GOT3 (cell line): ENCODE measurements around the gene SLC26A4.

ENCODE experiments used
- DNase-seq: peaks from one replicate; lab custom pipeline; 2025; ENCODE audit warnings: mixed read lengths; lab: John Stamatoyannopoulos, UW

SLC26A4 gene

DNA sequence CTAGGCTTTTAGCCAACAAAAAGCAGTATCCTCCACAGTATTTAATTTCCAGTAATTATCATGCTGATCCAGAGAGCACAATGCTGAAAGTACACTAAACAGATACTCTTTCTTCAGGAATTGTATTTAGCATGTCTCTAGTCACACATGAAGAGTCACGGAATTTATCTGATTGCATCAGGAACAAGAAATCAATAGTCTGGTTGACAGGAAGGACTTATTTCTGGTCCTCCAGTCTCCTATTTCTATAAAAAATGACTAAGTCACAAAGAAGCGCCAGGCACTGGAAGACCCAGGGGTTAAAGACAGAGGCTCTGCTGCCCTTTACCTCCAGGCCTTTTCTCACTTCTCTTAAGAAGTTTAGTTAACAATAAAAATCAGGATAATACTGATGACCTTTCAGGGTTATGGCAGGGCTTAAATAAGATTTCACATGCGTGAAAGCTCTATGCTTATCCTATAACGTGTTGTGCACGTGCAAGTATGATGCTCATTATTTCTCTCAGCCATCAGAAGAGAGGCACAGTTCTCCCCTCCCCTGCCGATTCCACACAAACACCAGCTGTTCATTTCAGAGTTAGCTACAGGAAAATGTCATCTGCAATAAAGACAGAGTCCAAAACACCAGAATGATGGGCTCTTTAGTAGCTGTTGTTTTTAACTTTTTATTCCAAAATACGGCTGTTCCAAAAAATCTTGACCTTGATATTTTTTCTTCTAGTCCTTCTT is 36.9 kb downstream of the SLC26A4 start:
- DNase-seq: no peak

DNA sequence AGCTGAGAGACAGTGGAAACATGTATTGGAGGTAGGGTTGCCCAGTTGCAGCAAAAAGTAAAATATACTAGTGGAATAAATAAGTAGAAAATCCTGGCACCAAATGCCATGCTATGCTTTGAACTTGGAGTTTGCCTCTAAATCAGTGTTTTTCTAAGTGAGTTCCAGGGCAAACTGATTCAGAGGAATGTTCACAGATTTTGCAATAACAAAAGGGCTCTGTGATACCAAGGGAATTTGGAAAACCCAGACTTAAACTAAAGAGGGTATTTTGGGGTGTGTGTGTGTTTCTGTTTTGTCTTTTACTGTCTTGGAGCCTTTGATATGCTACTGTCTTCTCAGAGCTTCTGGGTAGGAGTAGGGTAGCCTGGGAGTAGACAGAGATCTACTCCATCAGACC is 39.9 kb downstream of the SLC26A4 start:
- no peak for DNase-seq

DNA sequence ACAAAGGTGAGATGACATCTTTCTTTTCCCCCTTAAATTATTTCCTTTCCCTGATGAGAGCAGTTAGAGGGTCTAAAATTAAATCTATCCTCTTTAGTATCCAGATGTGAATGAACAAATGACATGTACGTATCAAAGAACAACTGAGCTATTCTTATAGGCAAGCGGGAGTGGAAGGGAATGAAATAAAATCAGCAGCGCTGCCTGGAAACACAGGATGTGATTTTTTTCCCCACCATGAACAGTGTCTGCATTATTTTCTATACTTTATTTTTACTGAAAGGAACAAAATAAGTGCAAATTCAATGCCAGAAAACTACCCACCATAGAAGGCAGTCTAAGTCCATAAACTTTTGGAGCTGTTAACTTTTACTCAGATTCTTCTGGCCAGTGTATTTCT is 40.6 kb downstream of the SLC26A4 start:
- no peak for DNase-seq

DNA sequence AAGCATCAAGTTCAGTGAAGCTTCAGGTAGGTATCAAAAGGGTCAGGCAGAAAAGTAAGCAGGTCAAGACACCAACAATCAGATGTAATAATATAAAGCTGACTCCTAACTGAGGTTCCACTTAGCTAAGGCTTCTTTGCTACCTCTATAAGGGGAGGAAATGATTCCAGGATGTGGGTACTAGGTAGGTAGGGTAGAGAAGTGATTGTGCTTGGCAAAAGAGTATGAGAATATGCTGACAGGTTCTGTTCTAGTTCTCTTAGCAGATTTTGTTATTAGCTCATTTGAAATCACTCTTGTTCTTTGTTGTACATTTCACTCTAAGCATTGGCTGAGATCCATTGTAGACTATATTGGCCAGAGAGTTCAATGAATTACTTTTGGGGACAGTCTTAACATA is 42.6 kb downstream of the SLC26A4 start:
- DNase-seq: no peak

DNA sequence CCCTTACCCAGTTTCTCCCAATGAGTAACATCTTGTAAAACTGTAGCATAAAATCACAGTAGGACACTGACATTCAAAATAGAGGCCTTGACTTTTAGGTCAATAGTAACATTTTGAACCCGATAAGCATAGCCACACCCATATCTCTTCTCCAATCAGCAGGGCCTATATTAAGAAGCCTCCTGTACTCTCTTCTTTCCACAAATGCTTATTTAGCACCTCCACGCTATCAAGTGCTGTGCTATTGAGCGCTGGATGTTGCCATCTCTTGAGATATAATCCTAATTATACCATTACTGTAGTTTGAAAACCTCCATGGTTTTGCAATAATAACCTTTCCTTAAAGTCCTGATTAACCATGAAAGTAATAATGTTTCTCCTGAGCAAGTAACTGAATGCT is 43.2 kb downstream of the SLC26A4 start:
- DNase-seq: no peak

DNA sequence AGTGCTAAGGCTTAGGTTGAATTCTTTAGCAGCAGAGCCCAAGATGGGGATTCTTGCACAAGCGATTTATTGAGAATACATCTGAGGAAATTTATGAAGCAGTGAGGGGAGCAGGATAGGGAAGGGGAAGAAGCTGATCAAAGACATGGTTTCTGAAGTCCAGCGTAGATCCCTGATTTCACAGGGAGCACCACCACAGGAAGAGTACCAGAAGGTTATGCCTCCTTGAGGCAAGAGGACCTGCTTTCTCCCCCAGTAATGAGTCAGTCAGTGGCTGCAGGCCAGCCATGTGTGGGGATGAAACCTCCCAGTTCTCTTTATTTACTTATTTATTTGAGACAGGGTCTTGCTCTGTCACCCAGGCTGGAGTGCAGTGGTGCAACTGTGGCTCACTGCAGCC is 48.3 kb downstream of the SLC26A4 start:
- no peak for DNase-seq

DNA sequence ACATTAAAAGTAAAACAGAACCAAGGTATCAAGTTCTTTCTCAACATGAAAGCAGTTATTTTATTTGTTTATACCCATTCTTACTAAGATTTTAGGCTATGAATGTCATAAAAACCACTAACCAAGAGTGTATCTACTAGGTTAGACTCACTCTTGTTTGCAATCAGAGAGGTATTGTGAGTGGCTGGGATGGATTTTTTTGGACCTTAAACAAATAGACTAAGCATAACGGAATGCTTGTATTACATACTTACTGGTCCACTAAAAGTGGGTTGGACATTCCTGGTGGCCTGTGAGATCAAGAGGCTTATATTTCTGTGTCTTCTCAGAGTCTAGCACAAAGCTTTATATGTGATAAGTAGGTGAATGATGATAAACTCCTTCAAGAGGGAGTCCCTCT is 50.7 kb downstream of the SLC26A4 start:
- DNase-seq: no peak

DNA sequence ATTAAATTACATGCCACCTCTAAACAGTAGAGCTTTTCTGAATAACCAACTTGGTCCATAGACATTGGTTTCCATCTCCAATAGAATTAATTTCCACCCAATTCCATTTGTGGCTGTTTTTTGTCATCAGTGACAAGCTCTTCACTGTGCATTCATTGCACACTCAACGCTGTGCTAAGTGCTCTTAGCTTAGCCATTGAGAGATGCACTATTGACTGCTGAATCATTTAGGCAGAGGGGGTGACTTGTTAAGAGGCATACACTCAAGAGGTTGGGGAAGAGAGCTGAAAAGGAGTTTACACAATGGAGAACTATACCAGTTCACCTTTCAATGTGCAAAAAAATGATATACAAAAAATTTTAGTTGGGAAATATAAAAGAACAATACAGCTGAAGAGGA is 51.4 kb downstream of the SLC26A4 start:
- DNase-seq: no peak

DNA sequence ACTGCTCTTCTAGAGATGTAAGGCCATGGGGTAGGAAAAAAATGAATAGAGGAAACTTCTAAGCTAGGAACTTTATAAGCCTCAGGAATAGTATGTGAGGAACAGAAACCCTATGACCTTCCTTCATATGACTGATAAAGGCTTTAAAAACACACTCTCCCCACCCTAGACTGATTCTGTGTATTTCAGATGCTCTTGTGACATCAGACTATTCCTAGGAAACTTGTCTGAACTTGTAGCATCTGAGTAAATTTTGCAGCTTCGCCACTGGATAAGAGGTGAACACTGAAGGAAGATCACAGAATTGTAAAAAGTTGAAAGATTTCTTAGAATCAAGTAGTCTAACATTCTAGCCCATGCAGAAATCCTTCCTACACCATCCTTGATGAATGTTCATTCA is 52.3 kb downstream of the SLC26A4 start:
- DNase-seq: no peak

DNA sequence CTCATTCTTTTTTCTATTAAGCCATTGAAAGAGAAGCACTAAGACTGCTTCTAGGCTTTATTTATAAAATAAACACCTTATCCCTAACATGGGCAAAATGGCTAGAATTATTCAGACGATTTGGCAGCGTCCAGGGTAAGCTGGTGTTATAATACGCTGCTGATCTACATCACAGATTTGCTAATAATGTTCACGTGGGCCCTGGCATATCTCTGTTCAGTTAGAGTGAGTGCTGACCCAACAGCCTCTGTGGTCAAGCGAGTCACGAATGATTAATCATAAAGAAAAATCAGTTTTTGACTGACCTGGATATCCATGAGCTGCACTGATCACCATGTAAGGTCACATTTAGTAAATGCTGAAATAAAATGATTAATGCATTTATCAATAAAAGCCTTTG is 54.9 kb downstream of the SLC26A4 start:
- DNase-seq: no peak

DNA sequence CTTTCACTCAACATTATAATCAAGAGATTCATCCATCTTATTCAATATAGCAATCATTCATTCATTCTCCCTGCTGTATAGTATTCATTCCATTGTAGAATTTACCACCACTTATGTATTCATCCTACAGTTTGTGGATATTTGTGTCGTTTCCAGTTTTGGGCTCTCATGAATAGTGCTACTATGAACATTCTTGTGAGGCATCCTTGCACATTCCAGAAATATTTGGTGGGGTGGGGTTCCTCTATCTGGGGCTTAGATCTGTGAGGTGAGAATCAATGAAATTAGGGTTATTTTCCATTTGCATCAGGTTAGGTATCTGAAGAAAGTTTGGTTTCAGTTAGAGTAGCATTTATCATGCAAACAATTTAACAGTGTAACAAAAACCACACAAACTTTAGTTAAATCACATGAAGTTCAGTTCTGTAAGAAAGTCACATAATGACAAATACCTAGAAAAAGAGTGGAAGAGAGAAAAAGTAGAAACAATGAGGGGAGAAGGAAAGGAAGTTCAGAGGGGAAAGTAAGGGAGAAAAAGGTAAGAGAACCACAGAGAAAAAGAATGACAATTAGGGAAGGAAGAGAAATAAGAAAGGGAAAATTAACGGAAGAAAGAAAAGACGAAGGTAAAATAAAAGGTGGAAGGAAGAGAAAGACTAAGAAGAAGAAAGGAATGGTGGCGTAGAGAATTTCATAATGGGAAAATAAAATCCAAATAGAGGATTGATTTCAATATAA is 58.0 kb downstream of the SLC26A4 start:
- no peak for DNase-seq

DNA sequence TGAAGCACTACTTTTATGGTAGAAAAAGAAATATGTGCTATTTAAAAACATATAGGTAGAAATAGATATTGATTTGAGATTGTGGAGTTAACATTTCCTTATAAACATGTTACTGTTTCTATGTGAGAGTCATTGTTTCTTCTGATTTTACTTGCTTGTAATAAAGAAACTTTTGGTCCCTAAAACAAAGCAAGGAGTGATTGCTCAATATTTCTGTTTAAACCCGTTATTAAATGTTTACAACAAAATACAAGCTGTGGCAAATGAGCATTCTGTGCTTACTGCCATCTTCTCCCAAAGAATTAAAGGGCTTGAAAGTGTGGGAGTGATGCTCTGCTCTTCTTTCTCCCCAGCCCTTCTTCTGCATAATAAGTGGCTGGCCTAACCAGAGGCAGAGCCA is 60.7 kb downstream of the SLC26A4 start:
- DNase-seq: no peak

DNA sequence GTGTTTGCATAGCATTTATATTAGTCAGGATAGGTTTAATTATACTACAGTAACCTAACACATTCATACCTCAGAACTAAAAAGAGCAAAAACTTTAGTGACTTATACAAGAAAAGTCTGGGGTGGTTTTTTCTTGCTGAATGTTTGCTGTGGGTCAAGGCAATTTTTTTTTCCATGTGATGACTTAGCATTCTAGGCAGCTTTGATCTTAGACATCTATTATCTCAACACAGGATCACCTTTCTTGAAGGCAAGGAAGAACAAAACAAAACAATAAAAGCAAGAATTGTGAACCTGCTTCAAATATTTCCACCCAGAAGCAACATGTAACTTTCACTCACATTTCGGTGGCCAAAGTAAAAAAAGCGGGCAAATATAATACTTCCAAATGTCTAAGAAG is 62.6 kb downstream of the SLC26A4 start:
- no peak for DNase-seq

DNA sequence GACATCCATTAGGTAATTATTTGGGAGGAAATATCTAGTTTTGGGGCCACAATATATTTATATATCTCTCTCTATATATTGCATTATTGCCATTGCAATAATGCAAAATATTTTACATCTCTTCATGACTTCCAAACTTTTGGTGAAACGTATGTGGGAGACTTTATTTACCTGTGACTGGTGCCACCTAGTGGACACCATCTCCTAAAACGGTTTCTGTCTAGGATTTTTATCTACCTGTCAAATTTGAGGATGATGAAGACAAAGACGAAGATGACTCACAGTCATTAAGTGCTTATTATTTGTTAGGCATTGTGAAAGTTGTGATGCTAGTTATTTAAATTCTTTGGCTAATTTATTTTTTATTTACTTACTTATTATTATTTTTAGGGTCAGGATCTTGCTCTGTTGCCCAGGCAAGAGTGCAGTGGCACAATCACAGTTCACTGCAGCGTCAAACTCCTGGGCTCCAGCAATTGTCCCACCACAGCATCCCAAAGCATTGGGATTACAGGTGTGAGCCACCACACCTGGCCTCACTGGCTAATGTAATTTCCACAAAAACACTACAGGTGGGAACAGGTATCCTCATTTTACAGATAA is 64.6 kb downstream of the SLC26A4 start:
- DNase-seq: no peak

DNA sequence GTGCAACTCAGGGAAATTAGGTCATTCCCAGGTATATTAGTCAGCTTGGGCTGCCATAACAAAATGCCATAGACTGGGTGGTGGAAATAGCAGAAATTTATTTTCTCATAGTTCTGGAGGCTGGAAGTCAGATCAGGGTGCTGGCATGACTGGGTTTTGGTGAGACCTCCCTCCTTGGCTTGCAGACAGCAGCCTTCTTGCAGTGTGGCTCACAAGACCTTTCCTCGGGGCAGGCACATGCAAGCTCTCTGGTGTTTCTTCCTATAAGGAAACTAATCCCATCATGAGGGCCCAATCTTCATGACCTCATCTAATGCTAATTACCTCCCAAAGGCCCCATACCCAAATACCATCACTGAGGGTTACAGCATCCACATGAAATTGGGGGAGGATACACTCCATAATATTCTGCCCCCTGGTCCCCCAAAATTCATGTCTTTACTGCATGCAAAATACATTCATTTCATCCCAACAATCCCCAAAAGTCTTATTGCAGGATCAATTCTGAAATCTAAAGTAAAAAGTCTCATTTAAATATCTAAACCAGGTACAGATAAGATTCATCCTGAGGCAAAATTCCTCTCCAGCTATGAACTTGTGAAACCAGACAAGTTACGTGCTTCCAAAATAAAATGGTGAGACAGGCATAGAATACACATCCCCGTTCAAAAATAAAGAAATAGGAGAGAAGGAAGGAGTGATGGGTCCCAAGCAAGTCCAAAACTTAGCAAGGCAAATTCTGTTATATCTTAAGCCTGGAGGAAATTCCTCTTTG is 65.9 kb downstream of the SLC26A4 start:
- DNase-seq: no peak

DNA sequence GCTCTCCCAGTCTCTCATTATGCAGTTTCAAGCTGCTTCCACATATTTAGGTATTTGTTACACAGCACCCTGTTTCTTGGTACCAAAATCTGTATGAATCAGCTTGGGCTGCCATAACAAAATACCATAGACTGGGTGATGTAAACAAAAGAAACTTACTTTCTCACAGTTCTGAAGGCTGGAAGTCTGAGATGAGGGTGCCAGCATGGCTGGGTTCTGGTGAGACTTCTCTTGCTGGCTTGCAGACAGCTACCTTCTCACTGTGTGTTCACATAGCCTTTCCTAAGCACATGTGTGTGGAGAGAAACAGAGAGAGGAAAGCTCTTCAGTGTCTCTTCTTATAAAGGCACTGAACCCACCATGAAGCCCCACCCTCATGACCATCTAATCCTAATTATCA is 67.6 kb downstream of the SLC26A4 start:
- DNase-seq: no peak

DNA sequence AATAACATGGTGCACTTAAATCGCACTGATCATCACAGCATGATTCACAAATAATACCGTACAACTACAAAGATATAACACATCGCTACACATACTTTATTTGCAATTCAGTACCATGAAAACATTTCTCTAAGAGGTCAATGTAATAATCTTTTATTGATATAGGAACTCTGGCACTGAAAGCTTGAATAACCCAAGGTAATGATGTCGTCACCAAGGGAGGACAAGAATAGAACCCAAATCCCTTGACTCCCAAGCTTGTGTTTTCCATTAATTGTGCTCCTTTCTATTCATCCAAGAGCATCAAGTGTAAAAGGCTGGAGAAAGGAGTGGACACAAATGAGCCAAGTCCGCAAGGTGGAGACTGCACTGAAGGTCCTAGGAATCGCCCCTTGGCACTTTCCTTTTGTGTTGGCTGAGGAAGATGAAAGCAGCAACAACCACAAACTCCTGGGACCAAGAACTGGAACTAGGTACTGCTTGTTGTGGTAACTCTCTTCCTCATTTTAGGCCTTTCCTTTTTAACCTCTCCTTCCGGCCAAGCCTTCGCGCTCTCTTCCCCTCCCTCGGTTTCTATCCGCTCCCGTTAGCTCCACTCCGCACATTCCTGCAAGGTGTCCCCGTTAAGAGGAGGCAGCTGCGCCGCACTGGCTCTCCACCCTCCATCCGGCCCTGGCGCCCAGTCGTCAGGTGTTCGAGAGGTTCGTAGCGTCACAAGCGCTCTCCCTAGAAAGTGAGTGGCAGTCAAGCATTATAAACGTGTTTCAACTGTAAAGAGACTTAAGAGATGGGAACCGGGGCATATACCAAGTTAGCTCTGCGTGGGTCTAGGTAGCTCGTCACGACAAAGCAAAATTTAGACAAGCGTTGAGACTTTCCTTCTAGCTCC is 82.3 kb downstream of the SLC26A4 start:
- DNase-seq: no peak

DNA sequence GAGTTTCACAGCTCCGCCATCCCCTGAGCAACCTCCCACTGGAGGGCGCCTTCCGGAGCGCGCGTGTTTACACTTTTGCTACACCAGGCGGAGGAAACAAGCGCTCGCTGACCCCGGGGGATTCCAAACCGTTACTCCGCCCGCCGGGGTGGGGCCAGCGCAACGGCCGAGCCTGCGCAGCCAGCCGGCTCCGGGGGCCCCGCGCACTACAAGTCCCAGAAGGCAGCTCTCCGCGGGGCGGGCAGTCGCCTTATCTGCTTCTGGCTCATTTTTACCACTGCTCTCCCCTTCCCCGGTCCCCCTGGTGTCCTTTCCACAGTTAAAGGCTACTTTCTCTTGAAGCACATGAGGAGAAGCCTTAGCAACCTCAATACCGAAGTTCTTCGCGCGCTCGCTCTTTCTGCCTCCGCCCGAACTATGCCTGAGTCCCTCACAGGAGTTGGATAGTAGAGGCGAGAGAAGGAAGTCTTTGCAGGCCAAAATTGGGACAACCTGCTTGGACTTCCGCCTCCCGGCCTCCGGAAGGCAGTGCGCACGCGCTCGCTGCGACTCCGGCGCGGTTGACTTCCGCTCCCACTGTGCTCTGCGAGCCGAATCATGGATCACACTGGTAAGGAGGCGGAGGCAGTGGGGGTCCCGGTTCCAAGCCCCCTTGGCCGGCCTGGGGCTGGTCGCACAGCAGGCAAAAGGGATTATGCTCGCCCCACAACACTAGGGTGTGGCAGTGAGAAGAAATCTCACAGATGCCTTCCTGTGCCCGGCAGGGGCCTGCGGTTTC is 83.1 kb downstream of the SLC26A4 start, which contains the start of gene CBLL1:
Gene CBLL1, plus strand, starts transcription at position 576 of the 778 bp plus-strand sequence. Its CDS starts 22 bp downstream, at position 598.
- peak; percentile 91 for DNase-seq

DNA sequence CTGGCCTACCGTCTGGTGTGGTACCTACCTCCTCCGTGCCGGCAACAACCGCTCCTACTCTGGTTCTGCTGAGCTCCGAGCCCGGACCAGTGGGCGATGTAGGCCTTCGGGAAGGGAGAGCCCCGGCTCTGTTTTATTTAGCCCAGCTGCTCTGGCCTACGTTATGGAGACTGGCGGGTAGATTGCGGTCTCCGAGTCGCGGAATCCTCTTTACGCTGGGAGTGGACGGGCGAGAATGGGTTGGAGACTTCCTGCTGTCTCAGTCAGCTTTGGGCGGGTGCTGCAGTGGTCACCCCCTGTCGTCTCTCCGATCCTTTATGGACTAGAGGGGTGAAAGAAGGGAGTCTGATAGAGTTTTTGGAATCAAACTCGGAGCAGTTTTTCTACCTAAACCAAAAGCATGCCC is 83.7 kb downstream of the SLC26A4 start:
- no peak for DNase-seq

DNA sequence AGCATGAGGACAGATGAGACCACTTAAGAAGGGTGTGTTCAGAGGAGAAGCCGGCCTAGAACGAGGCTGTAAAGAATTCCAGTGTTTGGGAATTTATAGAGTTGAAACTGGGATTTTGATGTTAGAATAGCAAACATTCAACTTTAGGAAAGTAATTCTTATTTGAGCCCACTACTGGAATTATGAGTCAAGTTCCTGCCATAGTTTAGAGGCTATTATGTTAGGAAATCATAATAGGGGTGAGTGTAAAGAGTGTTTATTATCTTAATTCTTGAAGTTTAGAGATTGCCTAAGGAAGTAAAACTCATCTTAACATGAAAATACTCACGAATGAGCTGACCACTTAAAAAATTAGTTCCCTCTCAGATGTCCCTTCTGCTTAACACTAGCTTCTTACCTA is 85.4 kb downstream of the SLC26A4 start:
- no peak for DNase-seq

DNA sequence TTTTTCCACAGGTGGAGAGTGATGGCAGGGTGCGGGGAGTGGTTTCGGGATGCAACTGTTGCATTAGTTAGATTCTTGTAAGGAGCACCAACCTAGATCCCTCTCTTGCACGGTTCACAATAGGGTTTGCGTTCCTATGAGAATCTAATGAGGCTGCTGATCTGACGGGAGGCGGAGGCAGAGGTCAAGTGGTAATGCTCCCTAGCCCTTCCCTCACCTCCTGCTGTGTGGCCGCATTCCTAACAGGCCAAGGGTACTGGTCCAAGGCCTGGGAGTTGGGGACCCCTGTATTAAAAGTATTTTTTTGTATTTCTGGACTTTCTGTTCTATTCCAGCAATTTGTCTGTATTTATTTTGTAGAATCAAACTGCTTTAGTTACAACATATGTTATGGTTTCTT is 90.5 kb downstream of the SLC26A4 start:
- no peak for DNase-seq
